ENCODE data around the gene PSD2. TPM values are rescaled to one million over a fixed set of nuclear protein-coding genes. Genes with fewer than 3 reads are reported as not detected.

PSD2 gene
- polyA plus RNA-seq, 2 donors = 0.02 to 0.04 TPM

GRCh38 chr5:139756971-139757370 is 38.6 kb upstream of the PSD2 start:
- Histone ChIP-seq H3K9me3 (ENCODE audit: control insufficient read depth in 2 of 2, insufficient read depth in 1 of 2, low read depth in 1 of 2, low read length in 1 of 2) (no peaks in the 10 kb centered on the region), H3K4me1 (ENCODE audit: control insufficient read depth in 2 of 2, insufficient read depth in 2 of 2, low read length in 1 of 2) (peaks cover 6% of the 10 kb centered on the region in 2 donors), H3K27ac (ENCODE audit: low read depth in 2 of 2, low read length in 1 of 2) (no peak overlapping the region), H3K4me3 (ENCODE audit: low read depth in 1 of 2, low read length in 2 of 2) (no peak overlapping the region), H3K36me3 (ENCODE audit: control insufficient read depth in 2 of 2, insufficient read depth in 2 of 2, low read length in 1 of 2) (no peaks in the 10 kb centered on the region), H3K27me3 (ENCODE audit: control insufficient read depth in 1 of 2, insufficient read depth in 2 of 2, low read length in 2 of 2) (peaks cover 0 to 5% of the 10 kb centered on the region in 2 donors)
- 98 to 100% methylated on average over 2 of the region's 2 CpGs for WGBS, 2 donors

- peaks cover 0 to 5% of the 10 kb centered on the region in 2 donors for H3K27me3 ChIP-seq (ENCODE audit: control insufficient read depth in 1 of 2, insufficient read depth in 2 of 2, low read length in 2 of 2)
- no peaks in the 10 kb centered on the region for H3K9me3 ChIP-seq (ENCODE audit: control insufficient read depth in 2 of 2, insufficient read depth in 1 of 2, low read depth in 1 of 2, low read length in 1 of 2)
- no peaks in the 10 kb centered on the region for H3K36me3 ChIP-seq (ENCODE audit: control insufficient read depth in 2 of 2, insufficient read depth in 2 of 2, low read length in 1 of 2)
- H3K4me3 ChIP-seq (ENCODE audit: low read depth in 1 of 2, low read length in 2 of 2) = no peak overlapping the region
- WGBS, 2 donors = 86 to 93% methylated on average over 11 of the region's 11 CpGs
- H3K27ac ChIP-seq (ENCODE audit: low read depth in 2 of 2, low read length in 1 of 2) = no peak overlapping the region
- peaks cover 6% of the 10 kb centered on the region in 2 donors for H3K4me1 ChIP-seq (ENCODE audit: control insufficient read depth in 2 of 2, insufficient read depth in 2 of 2, low read length in 1 of 2)
Measured at GRCh38 chr5:139757727-139758509, 37.7 kb upstream of the PSD2 start.

GRCh38 chr5:139758510-139759075 is 37.0 kb upstream of the PSD2 start:
- Histone ChIP-seq H3K36me3 (ENCODE audit: control insufficient read depth in 2 of 2, insufficient read depth in 2 of 2, low read length in 1 of 2) (no peaks in the 10 kb centered on the region), H3K27ac (ENCODE audit: low read depth in 2 of 2, low read length in 1 of 2) (no peak overlapping the region), H3K27me3 (ENCODE audit: control insufficient read depth in 1 of 2, insufficient read depth in 2 of 2, low read length in 2 of 2) (peaks cover 0 to 5% of the 10 kb centered on the region in 2 donors), H3K9me3 (ENCODE audit: control insufficient read depth in 2 of 2, insufficient read depth in 1 of 2, low read depth in 1 of 2, low read length in 1 of 2) (no peaks in the 10 kb centered on the region), H3K4me3 (ENCODE audit: low read depth in 1 of 2, low read length in 2 of 2) (no peak overlapping the region), H3K4me1 (ENCODE audit: control insufficient read depth in 2 of 2, insufficient read depth in 2 of 2, low read length in 1 of 2) (peaks cover 6% of the 10 kb centered on the region in 2 donors)
- 96 to 97% methylated on average over 7 of the region's 7 CpGs for WGBS, 2 donors

- H3K4me1 ChIP-seq (ENCODE audit: control insufficient read depth in 2 of 2, insufficient read depth in 2 of 2, low read length in 1 of 2) = peaks cover 6% of the 10 kb centered on the region in 2 donors
- H3K4me3 ChIP-seq (ENCODE audit: low read depth in 1 of 2, low read length in 2 of 2) = no peak overlapping the region
- 58 to 64% methylated on average over 36 of the region's 36 CpGs for WGBS, 2 donors
- no peaks in the 10 kb centered on the region for H3K36me3 ChIP-seq (ENCODE audit: control insufficient read depth in 2 of 2, insufficient read depth in 2 of 2, low read length in 1 of 2)
- H3K27me3 ChIP-seq (ENCODE audit: control insufficient read depth in 1 of 2, insufficient read depth in 2 of 2, low read length in 2 of 2) = peaks cover 0 to 5% of the 10 kb centered on the region in 2 donors
- H3K9me3 ChIP-seq (ENCODE audit: control insufficient read depth in 2 of 2, insufficient read depth in 1 of 2, low read depth in 1 of 2, low read length in 1 of 2) = no peaks in the 10 kb centered on the region
- H3K27ac ChIP-seq (ENCODE audit: low read depth in 2 of 2, low read length in 1 of 2) = no peak overlapping the region
Measured at GRCh38 chr5:139759219-139759721, 36.3 kb upstream of the PSD2 start.

GRCh38 chr5:139760066-139761056 is 35.2 kb upstream of the PSD2 start:
- no peak overlapping the region for H3K27ac ChIP-seq (ENCODE audit: low read depth in 2 of 2, low read length in 1 of 2)
- 52 to 57% methylated on average over 6 of the region's 6 CpGs for WGBS, 2 donors
- H3K4me1 ChIP-seq (ENCODE audit: control insufficient read depth in 2 of 2, insufficient read depth in 2 of 2, low read length in 1 of 2) = peaks cover 6% of the 10 kb centered on the region in 2 donors
- H3K36me3 ChIP-seq (ENCODE audit: control insufficient read depth in 2 of 2, insufficient read depth in 2 of 2, low read length in 1 of 2) = no peaks in the 10 kb centered on the region
- no peak overlapping the region for H3K4me3 ChIP-seq (ENCODE audit: low read depth in 1 of 2, low read length in 2 of 2)
- H3K27me3 ChIP-seq (ENCODE audit: control insufficient read depth in 1 of 2, insufficient read depth in 2 of 2, low read length in 2 of 2) = peaks cover 0 to 10% of the 10 kb centered on the region in 2 donors
- H3K9me3 ChIP-seq (ENCODE audit: control insufficient read depth in 2 of 2, insufficient read depth in 1 of 2, low read depth in 1 of 2, low read length in 1 of 2) = no peaks in the 10 kb centered on the region

- Histone ChIP-seq H3K4me3 (ENCODE audit: low read depth in 1 of 2, low read length in 2 of 2) (no peak overlapping the region), H3K27me3 (ENCODE audit: control insufficient read depth in 1 of 2, insufficient read depth in 2 of 2, low read length in 2 of 2) (peaks cover 0 to 7% of the 10 kb centered on the region in 2 donors), H3K27ac (ENCODE audit: low read depth in 2 of 2, low read length in 1 of 2) (no peak overlapping the region), H3K9me3 (ENCODE audit: control insufficient read depth in 2 of 2, insufficient read depth in 1 of 2, low read depth in 1 of 2, low read length in 1 of 2) (no peaks in the 10 kb centered on the region), H3K36me3 (ENCODE audit: control insufficient read depth in 2 of 2, insufficient read depth in 2 of 2, low read length in 1 of 2) (no peaks in the 10 kb centered on the region), H3K4me1 (ENCODE audit: control insufficient read depth in 2 of 2, insufficient read depth in 2 of 2, low read length in 1 of 2) (peaks cover 3 to 4% of the 10 kb centered on the region in 2 donors)
- 89 to 96% methylated on average over 3 of the region's 3 CpGs for WGBS, 2 donors
Measured at GRCh38 chr5:139761057-139761450, 34.6 kb upstream of the PSD2 start.

GRCh38 chr5:139761501-139761900 is 34.1 kb upstream of the PSD2 start:
- H3K36me3 ChIP-seq (ENCODE audit: control insufficient read depth in 2 of 2, insufficient read depth in 2 of 2, low read length in 1 of 2) = no peaks in the 10 kb centered on the region
- H3K27ac ChIP-seq (ENCODE audit: low read depth in 2 of 2, low read length in 1 of 2) = no peak overlapping the region
- H3K9me3 ChIP-seq (ENCODE audit: control insufficient read depth in 2 of 2, insufficient read depth in 1 of 2, low read depth in 1 of 2, low read length in 1 of 2) = no peaks in the 10 kb centered on the region
- H3K27me3 ChIP-seq (ENCODE audit: control insufficient read depth in 1 of 2, insufficient read depth in 2 of 2, low read length in 2 of 2) = peaks cover 0 to 5% of the 10 kb centered on the region in 2 donors
- H3K4me3 ChIP-seq (ENCODE audit: low read depth in 1 of 2, low read length in 2 of 2) = no peak overlapping the region
- WGBS, 2 donors = 72 to 81% methylated on average over 4 of the region's 4 CpGs
- peaks cover 0 to 1% of the 10 kb centered on the region in 2 donors for H3K4me1 ChIP-seq (ENCODE audit: control insufficient read depth in 2 of 2, insufficient read depth in 2 of 2, low read length in 1 of 2)

- Histone ChIP-seq H3K27ac (ENCODE audit: low read depth in 2 of 2, low read length in 1 of 2) (no peak overlapping the region), H3K4me1 (ENCODE audit: control insufficient read depth in 2 of 2, insufficient read depth in 2 of 2, low read length in 1 of 2) (peaks cover 0 to 1% of the 10 kb centered on the region in 2 donors), H3K9me3 (ENCODE audit: control insufficient read depth in 2 of 2, insufficient read depth in 1 of 2, low read depth in 1 of 2, low read length in 1 of 2) (no peaks in the 10 kb centered on the region), H3K27me3 (ENCODE audit: control insufficient read depth in 1 of 2, insufficient read depth in 2 of 2, low read length in 2 of 2) (peaks cover 0 to 5% of the 10 kb centered on the region in 2 donors), H3K4me3 (ENCODE audit: low read depth in 1 of 2, low read length in 2 of 2) (no peak overlapping the region), H3K36me3 (ENCODE audit: control insufficient read depth in 2 of 2, insufficient read depth in 2 of 2, low read length in 1 of 2) (no peaks in the 10 kb centered on the region)
- WGBS, 2 donors = 74 to 77% methylated on average over 10 of the region's 10 CpGs
Measured at GRCh38 chr5:139762615-139763170, 32.9 kb upstream of the PSD2 start.
